Kidney epithelial cell (primary cell): Measurements from ENCODE around the gene TMEM114. TPM values are rescaled to one million over a fixed set of nuclear protein-coding genes. Genes with fewer than 3 reads are reported as not detected.

Experiments used
- DNase-seq: peaks from one replicate; pipeline ENCODE4 v3.0.0-alpha.2; 2010; ENCODE audit warnings: low read depth
- H3K27me3 ChIP-seq: 2 replicates; pipeline ENCODE4 v1.6.0; 2011; ENCODE audit warnings: low read length; ENCODE audit not compliant: control insufficient read depth, insufficient read depth
- H3K36me3 ChIP-seq: 2 replicates; pipeline ENCODE4 v1.5.1; 2011; ENCODE audit warnings: low read length; ENCODE audit not compliant: control insufficient read depth, insufficient read depth
- H3K4me3 ChIP-seq: 2 replicates; pipeline ENCODE4 v1.5.1; 2011; ENCODE audit warnings: low read depth, mild to moderate bottlenecking, control low read depth, low read length
- CTCF ChIP-seq: IDR thresholded peaks from 2 replicates; pipeline ENCODE4 v1.5.1; 2011; ENCODE audit warnings: mild to moderate bottlenecking, moderate library complexity, low read length, control low read depth, inconsistent platforms; ENCODE audit not compliant: insufficient read depth, poor library complexity, severe bottlenecking
- total RNA-seq: library from RNA; depleted of rRNA; stranded (reverse); fragments of >200 nt; gene quantifications from 2 replicates; pipeline ENCODE4 v1.2.3, GENCODE V29; 2015

Gene TMEM114
- total RNA-seq, 1 donor from 2014 or later = not detected

DNA sequence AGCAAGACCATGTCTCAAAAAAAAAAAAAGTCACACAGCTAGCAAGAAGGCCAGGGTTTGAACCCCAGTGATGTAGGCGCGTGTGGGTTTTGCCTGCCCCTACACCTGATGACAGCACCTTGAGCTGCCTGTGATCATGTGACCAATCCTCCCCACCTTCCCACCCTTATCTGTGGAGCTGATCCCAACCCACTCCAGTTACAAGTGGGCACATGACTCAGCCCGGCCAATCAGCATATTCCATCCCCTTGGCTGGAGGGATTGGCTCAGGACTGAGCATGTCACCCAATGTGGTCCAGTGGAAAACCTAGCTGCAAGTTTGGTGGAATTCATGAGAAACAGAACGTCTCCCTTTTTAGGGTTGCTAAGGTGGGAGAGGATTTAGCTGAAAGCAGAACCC is 6.6 kb downstream of the TMEM114 start:
- Histone ChIP-seq H3K4me3 (no peak overlapping the region), H3K27me3 (peaks cover 13% of the 10 kb centered on the region), H3K36me3 (no peaks in the 10 kb centered on the region)
- no peak for TF ChIP-seq CTCF
- DNase-seq = no peak

GRCh38 chr16:8583199-8583598 is 7.1 kb downstream of the TMEM114 start:
- Histone ChIP-seq H3K27me3 (peaks cover 7% of the 10 kb centered on the region), H3K36me3 (no peaks in the 10 kb centered on the region), H3K4me3 (no peak overlapping the region)
- no peak for DNase-seq
- TF ChIP-seq CTCF = no peak

DNA sequence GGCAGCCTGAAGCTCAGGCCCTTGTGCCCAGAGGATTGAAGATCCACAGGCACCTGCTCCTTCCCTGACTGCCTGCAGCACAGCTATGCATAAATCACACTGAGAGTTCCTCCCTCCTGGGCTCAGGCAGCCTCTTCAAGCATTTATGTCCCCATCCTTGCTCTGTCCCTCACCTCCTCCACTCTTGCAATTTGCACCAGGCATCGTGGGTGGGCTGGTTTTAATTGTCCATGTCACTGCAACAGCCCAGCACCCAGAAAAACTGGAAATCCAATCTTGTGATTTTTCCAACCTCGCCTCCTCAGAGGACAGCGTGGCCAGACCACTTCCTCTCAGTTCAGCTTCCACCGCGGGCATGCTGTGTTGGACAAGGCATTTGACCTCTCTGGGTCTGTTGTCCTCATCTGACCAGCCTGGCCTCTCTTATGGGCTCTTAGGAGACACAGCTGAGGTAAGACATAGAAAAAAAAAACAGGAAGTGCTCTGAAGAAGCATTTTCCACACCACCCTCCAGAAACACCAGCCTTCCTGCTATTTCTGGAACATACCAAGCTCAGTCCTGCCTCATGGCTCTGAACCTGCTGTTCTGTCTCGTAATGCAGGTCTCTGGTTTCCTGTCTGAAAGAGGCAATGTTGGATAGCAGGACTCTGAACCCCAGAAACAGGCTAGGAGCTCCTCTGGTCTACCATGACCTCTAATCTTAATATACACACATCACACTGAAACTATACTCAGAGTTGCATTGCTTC is 8.3 kb downstream of the TMEM114 start:
- Histone ChIP-seq H3K4me3 (no peak overlapping the region), H3K27me3 (peaks cover 3% of the 10 kb centered on the region), H3K36me3 (no peaks in the 10 kb centered on the region)
- TF ChIP-seq CTCF = no peak
- DNase-seq = peak; percentile 16

DNA sequence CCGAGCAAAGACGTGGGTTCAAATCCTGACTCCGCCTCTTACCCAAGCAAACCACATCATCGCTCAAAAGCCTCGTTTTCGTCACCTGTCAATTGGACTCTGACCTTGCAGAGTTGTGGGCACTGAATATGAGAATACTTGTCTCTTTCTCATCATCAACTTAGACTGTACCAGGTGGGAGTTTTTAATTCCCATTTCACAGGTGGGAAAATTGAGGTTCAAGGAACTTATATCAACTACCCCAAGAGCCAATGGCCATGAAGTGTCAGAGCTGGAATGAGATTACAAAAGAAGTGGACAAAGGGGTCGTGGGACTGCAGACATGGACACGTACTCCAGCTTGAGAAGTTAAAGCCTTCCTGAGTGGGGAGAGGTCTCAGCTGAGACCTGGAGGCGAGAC is 10.8 kb downstream of the TMEM114 start:
- no peak for DNase-seq
- no peaks in the 10 kb centered on the region for H3K27me3 ChIP-seq
- no peak overlapping the region for H3K4me3 ChIP-seq
- no peak for TF ChIP-seq CTCF
- no peaks in the 10 kb centered on the region for H3K36me3 ChIP-seq

DNA sequence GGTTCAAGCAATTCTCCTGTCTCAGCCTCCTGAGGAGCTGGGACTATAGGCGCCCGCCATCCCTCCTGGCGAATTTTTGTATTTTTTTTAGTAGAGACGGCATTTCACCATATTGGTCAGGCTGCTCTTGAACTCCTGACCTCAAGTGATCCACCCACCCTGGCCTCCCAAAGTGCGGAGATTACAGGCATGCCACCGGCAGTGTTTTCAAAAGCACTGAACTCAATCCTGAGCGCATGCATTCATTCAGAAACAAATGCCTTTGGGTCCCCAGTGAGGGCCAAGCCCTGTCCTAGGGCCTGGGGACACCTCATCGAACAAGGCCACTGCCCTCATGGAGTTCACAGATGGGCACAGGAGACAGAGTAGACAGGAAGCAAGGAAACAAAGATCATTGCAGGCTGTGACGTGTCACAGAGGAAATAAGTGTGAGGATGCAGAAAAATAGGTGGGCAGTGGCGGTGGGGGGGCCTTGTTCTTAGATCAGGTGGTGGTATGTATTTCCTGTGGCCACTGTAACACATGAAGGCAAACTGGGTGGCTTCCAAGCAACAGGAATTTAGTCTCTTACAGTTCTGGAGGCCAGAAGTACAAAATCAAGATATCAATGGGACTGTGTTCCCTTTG is 12.5 kb downstream of the TMEM114 start:
- no peaks in the 10 kb centered on the region for H3K36me3 ChIP-seq
- TF ChIP-seq CTCF = no peak

More for the DNA sequence above, 12.5 kb downstream of the TMEM114 start:
- Histone ChIP-seq H3K27me3 (no peaks in the 10 kb centered on the region), H3K4me3 (no peak overlapping the region)
- DNase-seq = no peak
